ENCODE results near the gene PHC3.

PHC3 gene

DNA sequence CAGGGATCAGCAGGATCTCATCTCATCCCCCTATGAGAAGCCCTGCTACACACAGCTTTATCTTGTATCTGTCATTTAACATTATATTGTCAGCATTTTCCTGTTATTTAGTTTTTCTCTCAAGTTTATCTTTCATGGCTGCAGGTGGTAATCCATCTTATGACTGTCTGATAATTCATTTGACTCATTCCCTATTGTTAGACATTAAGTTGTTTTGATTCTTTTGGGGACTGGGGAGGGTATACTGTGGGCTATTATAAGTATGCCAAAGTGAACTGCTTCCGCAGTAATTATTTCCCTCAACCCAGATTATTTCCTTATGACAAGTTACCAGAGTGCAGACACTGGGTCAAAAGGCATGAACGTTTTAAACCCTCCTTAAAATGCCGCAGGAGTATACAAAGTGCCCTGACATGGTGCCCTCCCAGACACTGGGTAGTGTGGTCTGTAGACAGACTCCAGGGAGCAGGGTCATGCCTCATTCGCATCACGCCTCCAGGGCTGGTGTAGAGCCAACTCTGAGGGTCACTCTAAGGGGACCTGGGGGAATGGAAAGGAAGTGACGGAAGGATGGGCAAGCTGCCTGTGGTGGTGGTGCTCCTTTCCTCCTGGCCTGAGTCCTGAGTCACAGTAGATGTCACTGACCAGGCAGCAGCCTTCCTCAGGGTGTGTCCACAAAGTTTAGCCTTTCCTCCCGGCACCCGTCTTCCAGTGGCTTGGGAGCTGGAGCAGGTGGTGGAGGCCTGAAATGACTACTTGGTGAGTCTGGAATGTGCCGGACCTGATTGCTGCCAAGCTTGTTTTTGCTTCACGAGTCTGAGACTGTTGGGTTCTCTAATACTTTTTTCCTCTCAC lies 132.2 kb downstream of the PHC3 start:
- no peak overlapping the region for H3K4me3 ChIP-seq (replicated peaks in 1 of 2; ENCODE audit: low read depth in 2 of 2, low read length in 2 of 2)
- TF ChIP-seq, protein P1, sequence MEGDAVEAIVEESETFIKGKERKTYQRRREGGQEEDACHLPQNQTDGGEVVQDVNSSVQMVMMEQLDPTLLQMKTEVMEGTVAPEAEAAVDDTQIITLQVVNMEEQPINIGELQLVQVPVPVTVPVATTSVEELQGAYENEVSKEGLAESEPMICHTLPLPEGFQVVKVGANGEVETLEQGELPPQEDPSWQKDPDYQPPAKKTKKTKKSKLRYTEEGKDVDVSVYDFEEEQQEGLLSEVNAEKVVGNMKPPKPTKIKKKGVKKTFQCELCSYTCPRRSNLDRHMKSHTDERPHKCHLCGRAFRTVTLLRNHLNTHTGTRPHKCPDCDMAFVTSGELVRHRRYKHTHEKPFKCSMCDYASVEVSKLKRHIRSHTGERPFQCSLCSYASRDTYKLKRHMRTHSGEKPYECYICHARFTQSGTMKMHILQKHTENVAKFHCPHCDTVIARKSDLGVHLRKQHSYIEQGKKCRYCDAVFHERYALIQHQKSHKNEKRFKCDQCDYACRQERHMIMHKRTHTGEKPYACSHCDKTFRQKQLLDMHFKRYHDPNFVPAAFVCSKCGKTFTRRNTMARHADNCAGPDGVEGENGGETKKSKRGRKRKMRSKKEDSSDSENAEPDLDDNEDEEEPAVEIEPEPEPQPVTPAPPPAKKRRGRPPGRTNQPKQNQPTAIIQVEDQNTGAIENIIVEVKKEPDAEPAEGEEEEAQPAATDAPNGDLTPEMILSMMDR (IDR thresholded peaks at IDR 0.05; ENCODE audit: low read depth, low read length), result no peak
- DNase-seq (ENCODE audit: low read depth in 2 of 2), result peak; percentile 20 to 65

GRCh38 chr3:170047133-170047404 lies 134.5 kb downstream of the PHC3 start:
- DNase-seq (ENCODE audit: low read depth in 2 of 2), result no peak
- H3K4me3 ChIP-seq (replicated peaks in 1 of 2; ENCODE audit: low read depth in 2 of 2, low read length in 2 of 2), result no peak overlapping the region
- TF ChIP-seq, protein P1 (IDR thresholded peaks at IDR 0.05; ENCODE audit: low read depth, low read length), result no peak

DNA sequence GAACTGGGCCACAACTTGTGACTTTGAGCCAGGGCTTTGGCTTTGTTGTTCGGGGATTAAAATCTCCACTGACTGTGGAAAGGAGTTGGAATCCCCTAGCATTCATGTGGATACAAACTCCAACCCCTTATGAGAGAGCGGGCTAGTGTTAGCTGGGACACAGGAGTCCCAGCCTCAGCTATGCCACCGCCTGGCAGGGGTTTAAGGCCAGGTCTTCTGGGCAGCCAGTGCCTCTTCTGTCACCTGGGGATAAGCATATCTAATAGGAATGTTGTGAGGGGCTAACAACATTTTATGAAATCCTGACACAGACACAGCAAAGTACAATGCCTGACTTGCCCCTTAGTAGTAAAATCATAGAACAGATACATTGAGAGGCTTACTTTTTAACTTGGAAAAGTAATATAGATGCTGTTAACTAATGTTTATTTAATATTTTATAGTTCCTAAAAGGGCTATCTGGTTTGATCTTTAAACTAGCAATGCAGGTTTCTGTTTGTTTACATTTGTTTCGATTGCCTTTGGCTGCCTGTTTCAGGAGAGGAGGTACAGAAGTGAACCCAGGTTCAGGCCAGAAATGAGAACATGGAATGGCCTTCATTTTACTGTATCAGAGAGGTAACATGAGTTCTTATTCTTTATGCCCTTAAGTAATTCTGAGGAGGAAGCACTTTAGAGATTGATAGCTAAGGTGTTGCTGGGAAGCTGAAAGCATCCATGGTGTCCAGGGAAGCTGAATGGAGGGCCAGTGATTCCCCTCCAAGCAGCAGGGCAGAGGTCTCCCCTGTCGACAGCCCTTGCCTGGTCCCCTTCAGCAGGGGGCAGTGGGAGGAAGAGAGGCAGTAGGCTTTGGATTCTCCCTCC lies 135.0 kb downstream of the PHC3 start:
- DNase-seq (ENCODE audit: low read depth in 2 of 2), result no peak
- H3K4me3 ChIP-seq (replicated peaks in 1 of 2; ENCODE audit: low read depth in 2 of 2, low read length in 2 of 2), result no peak overlapping the region
- TF ChIP-seq, protein P1 (IDR thresholded peaks at IDR 0.05; ENCODE audit: low read depth, low read length), result no peak

DNA sequence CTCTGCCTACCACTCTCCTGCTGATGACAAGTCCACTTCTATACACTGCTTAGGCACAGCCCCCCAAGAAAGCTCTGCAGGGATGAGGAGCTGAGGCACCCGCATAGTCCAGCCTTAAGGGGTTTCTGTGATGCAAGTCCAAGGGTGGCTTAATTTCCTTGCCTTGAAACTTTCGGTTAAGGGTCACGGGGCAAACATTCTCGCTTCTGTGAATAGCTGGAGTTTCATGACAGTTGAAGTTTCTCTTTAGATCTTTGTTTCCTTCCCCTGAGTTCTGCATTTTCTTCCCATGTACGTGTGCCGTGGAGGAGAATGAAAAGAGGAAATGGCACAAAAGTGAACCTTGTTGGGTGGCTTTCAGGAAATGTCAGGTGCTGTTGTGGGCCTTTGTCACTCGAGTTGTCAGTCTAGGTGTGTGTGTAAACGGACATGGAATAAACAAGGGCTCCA lies 136.7 kb downstream of the PHC3 start:
- TF ChIP-seq, protein P1 (IDR thresholded peaks at IDR 0.05; ENCODE audit: low read depth, low read length), result no peak
- DNase-seq (ENCODE audit: low read depth in 2 of 2), result no peak
- no peak overlapping the region for H3K4me3 ChIP-seq (replicated peaks in 1 of 2; ENCODE audit: low read depth in 2 of 2, low read length in 2 of 2)

GRCh38 chr3:170044271-170044670 lies 137.3 kb downstream of the PHC3 start:
- TF ChIP-seq, protein P1 (IDR thresholded peaks at IDR 0.05; ENCODE audit: low read depth, low read length), result no peak
- H3K4me3 ChIP-seq (replicated peaks in 1 of 2; ENCODE audit: low read depth in 2 of 2, low read length in 2 of 2), result no peak overlapping the region
- DNase-seq (ENCODE audit: low read depth in 2 of 2), result no peak

DNA sequence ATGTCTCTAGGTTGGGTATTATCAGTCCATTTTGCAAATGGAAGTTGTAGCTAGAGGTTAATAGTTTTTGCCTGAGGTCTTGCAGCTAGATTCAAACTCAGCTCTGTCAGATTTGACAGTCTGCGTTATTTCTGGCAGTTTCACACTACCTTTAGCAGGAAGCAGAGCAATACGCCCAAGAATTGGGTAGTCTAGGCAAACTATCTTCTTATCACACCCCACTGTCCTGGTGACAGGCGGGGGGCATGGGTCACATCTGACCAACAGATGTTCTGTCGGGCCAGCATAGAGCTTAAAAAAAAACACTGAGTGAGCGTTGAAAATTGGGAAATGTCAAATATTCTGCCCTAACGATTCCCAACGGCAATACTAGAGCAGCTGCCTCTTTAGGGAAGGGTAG lies 138.0 kb downstream of the PHC3 start:
- TF ChIP-seq, protein P1 (IDR thresholded peaks at IDR 0.05; ENCODE audit: low read depth, low read length), result no peak
- H3K4me3 ChIP-seq (replicated peaks in 1 of 2; ENCODE audit: low read depth in 2 of 2, low read length in 2 of 2), result no peak overlapping the region
- no peak for DNase-seq (ENCODE audit: low read depth in 2 of 2)

Data from cardiac fibroblast (primary cell).